HCT116 (cell line): ENCODE data around the gene MSI2. TPM values are rescaled to one million over a fixed set of nuclear protein-coding genes. Genes with fewer than 3 reads are reported as not detected.

ENCODE experiments used
- ATAC-seq: fragments of 200-7000 bp; cut with Tn5 transposase; 2 replicates; pipeline ENCODE4 v1.9.1; 2020; ENCODE audit warnings: mild to moderate bottlenecking, moderate library complexity
- BruUV-seq: library from RNA; stranded (reverse); fragments of 400-500 nt; replicated peaks from 2 replicates; lab custom pipeline; 2021; lab: Mats Ljungman, UMichigan
- CTCF ChIA-PET: fragments of 300-600 bp; sonication (Branson Sonifier 250); formaldehyde crosslinking; loops from one replicate; lab custom pipeline; 2021; ENCODE audit warnings: antibody characterized with exemption; lab: Charles Lee
- POLR2A ChIA-PET: fragments of 300-600, 350-600 bp; sonication (Branson Sonifier 250); formaldehyde crosslinking; loops from one replicate; lab custom pipeline; 2021; ENCODE audit warnings: antibody characterized with exemption; lab: Charles Lee
- RAD21 ChIA-PET, 2 experiments: fragments of 300-600 bp; sonication (Branson Sonifier 250); formaldehyde crosslinking; loops; one replicate each; lab custom pipeline; 2023; ENCODE audit warnings: low total read pairs in 2 of 2; ENCODE audit not compliant: uncharacterized antibody in 2 of 2, unreplicated experiment in 2 of 2, low non-redundant PET in 1 of 2; lab: Charles Lee
- DNase-seq: peaks from one replicate; pipeline ENCODE4 v3.0.0-alpha.2; 2010; ENCODE audit warnings: low read depth, low spot score
- H2AFZ ChIP-seq: fragments of 200-600 bp; shearing (Covaris generic), sonication (generic); 2 replicates; pipeline ENCODE4 v1.6.1; 2017; ENCODE audit warnings: low read depth, mixed run types, mixed read lengths, antibody characterized with exemption, low read length; ENCODE audit not compliant: poor library complexity, severe bottlenecking
- H3K27ac ChIP-seq: 2 replicates; pipeline ENCODE4 v1.5.1; 2012; ENCODE audit warnings: low read depth, low read length
- H3K27me3 ChIP-seq: fragments of 200-600 bp; sonication (generic); 2 replicates; pipeline ENCODE4 v1.6.1; 2016; ENCODE audit warnings: mixed run types, low read length, mixed read lengths; ENCODE audit not compliant: insufficient read depth
- H3K36me3 ChIP-seq, 2 experiments: fragments of 200-500 bp in 1 of 2; fragments of 200-600 bp in 1 of 2; sonication (Bioruptor generic) in 1 of 2; sonication (generic) in 1 of 2; 2 replicates each; pipeline versions ENCODE4 v1.5.1 to v1.6.1; 2014 to 2016; ENCODE audit warnings: low read length in 2 of 2, inconsistent platforms in 1 of 2, mixed read lengths in 1 of 2, mixed run types in 1 of 2; ENCODE audit not compliant: insufficient read depth in 2 of 2, control insufficient read depth in 1 of 2
- H3K4me1 ChIP-seq, 2 experiments: fragments of 200-600 bp in 1 of 2; sonication (generic) in 1 of 2; 2 replicates each; pipeline versions ENCODE4 v1.5.1 to v1.6.1; 2012 to 2017; ENCODE audit warnings: low read length in 2 of 2, inconsistent platforms in 1 of 2, mild to moderate bottlenecking in 1 of 2, mixed read lengths in 1 of 2, mixed run types in 1 of 2, moderate library complexity in 1 of 2; ENCODE audit not compliant: insufficient read depth in 2 of 2, control insufficient read depth in 1 of 2
- H3K4me2 ChIP-seq: fragments of 200-600 bp; sonication (generic); 2 replicates; pipeline ENCODE4 v1.6.1; 2017; ENCODE audit warnings: mixed run types, low read length, mixed read lengths
- H3K4me3 ChIP-seq, 2 experiments: fragments of 200-600 bp in 1 of 2; sonication (generic) in 1 of 2; replicated peaks in 1 of 2; 2 replicates each; pipeline ENCODE4 v1.5.1; 2011 to 2016; ENCODE audit warnings: low read length in 2 of 2, control low read depth in 1 of 2, low read depth in 1 of 2, mild to moderate bottlenecking in 1 of 2, mixed read lengths in 1 of 2, mixed run types in 1 of 2
- H3K79me2 ChIP-seq: fragments of 200-600 bp; sonication (generic); 2 replicates; pipeline ENCODE4 v1.6.1; 2017; ENCODE audit warnings: mild to moderate bottlenecking, mixed run types, low read length, moderate library complexity, mixed read lengths; ENCODE audit not compliant: insufficient read depth
- H3K9ac ChIP-seq: fragments of 200-600 bp; sonication (generic); 2 replicates; pipeline ENCODE4 v1.6.1; 2016; ENCODE audit warnings: low read length, mixed read lengths
- H3K9me2 ChIP-seq: fragments of 200-600 bp; sonication (generic), shearing (Covaris generic); 2 replicates; pipeline ENCODE4 v1.6.1; 2017; ENCODE audit warnings: mixed run types, mild to moderate bottlenecking, moderate library complexity; ENCODE audit not compliant: insufficient read depth
- H3K9me3 ChIP-seq, 2 experiments: fragments of 200-500 bp in 1 of 2; fragments of 200-600 bp in 1 of 2; sonication (Bioruptor generic) in 1 of 2; sonication (generic) in 1 of 2; 2 replicates each; pipeline ENCODE4 v1.6.1; 2014 to 2017; ENCODE audit warnings: low read length in 2 of 2, mixed read lengths in 2 of 2, inconsistent platforms in 1 of 2, low read depth in 1 of 2, mild to moderate bottlenecking in 1 of 2, mixed run types in 1 of 2, moderate library complexity in 1 of 2; ENCODE audit not compliant: control insufficient read depth in 1 of 2, insufficient read depth in 1 of 2
- H4K20me1 ChIP-seq: fragments of 200-600 bp; sonication (generic), shearing (Covaris generic); 2 replicates; pipeline ENCODE4 v1.6.1; 2017; ENCODE audit warnings: mixed run types, mild to moderate bottlenecking, moderate library complexity; ENCODE audit not compliant: insufficient read depth
- ATF3 ChIP-seq: IDR thresholded peaks from 2 replicates; pipeline ENCODE4 v1.6.1; 2012
- CTCF ChIP-seq, 3 experiments: fragments of 200-600 bp in 1 of 3; sonication (generic) in 1 of 3; IDR thresholded peaks in 2 of 3; conservative IDR thresholded peaks in 1 of 3; 2 replicates each; pipeline ENCODE4 v1.5.1; 2012 to 2017; ENCODE audit warnings: low read depth in 2 of 3, low read length in 2 of 3, antibody characterized with exemption in 1 of 3, borderline replicate concordance in 1 of 3, control low read depth in 1 of 3, mild to moderate bottlenecking in 1 of 3, mixed read lengths in 1 of 3, mixed run types in 1 of 3, moderate library complexity in 1 of 3; ENCODE audit not compliant: insufficient read depth in 1 of 3
- ELF1 ChIP-seq: IDR thresholded peaks from 2 replicates; pipeline ENCODE4 v1.6.1; 2012; ENCODE audit warnings: low read depth, borderline replicate concordance
- MAX ChIP-seq: IDR thresholded peaks from 2 replicates; pipeline ENCODE4 v1.6.1; 2012
- POLR2A ChIP-seq: IDR thresholded peaks from 2 replicates; pipeline ENCODE4 v1.7.0; 2011; ENCODE audit warnings: borderline replicate concordance; ENCODE audit not compliant: insufficient read depth, insufficient read length; ENCODE audit errors: extremely low read depth
- POLR2AphosphoS5 ChIP-seq: IDR thresholded peaks from 2 replicates; pipeline ENCODE4 v1.6.1; 2011; ENCODE audit warnings: mild to moderate bottlenecking, low read depth, low read length, moderate library complexity
- SRF ChIP-seq: IDR thresholded peaks from 2 replicates; pipeline ENCODE4 v1.6.1; 2012; ENCODE audit warnings: low read depth
- intact Hi-C: fragments of 100-400 bp; cut with micrococcal nuclease; formaldehyde crosslinking; loops from 2 replicates; pipeline ENCODE4 v1.10.0; 2022
- total RNA-seq: library from RNA; stranded (reverse); gene quantifications from one replicate; pipeline ENCODE4 v1.2.1, GENCODE V29; 2021; ENCODE audit not compliant: unreplicated experiment

Gene MSI2
- total RNA-seq, 1 experiment from 2014 or later: 137 TPM

- no peak for DNase-seq
- ChIA-PET CTCF (no interaction called here), RAD21 (no interaction called here), POLR2A (no interaction called here)
- Histone ChIP-seq H3K4me3 (no peak overlapping the region), H3K9me2 (no peaks in the 10 kb centered on the region), H3K27me3 (no peaks in the 10 kb centered on the region), H3K36me3 (peaks cover 8 to 13% of the 10 kb centered on the region in 2 experiments; a peak in 2 of 4 replicates), H3K27ac (no peak overlapping the region), H3K4me1 (peaks cover 0 to under 1% of the 10 kb centered on the region in 2 experiments; a peak in 1 of 4 replicates), H4K20me1 (no peaks in the 10 kb centered on the region), H3K4me2 (no peak overlapping the region), H3K9me3 (no peaks in the 10 kb centered on the region), H3K9ac (no peak overlapping the region), H2AFZ (no peak overlapping the region), H3K79me2 (peaks cover 6% of the 10 kb centered on the region; the same call in 1 of the 2 replicates)
- TF ChIP-seq MAX: no peak
- intact Hi-C loops: no loop called here
- no TSS peak for BruUV-seq
- ATAC-seq: no peak
Observed at GRCh38 chr17:57350266-57350665, 93.9 kb downstream of the MSI2 start.

- intact Hi-C loops: no loop called here
- H3K36me3 ChIP-seq: peaks cover 6 to 7% of the 10 kb centered on the region in 2 experiments; a peak in 2 of 4 replicates
- ChIA-PET RAD21 (no interaction called here), CTCF (no interaction called here), POLR2A (no interaction called here)
- no peak overlapping the region for H3K4me3 ChIP-seq
- no peak for DNase-seq
- peaks cover 6 to 11% of the 10 kb centered on the region in 2 experiments for H3K4me1 ChIP-seq
- H3K27ac ChIP-seq: no peak overlapping the region
- no peak; the same call in 1 of the 2 replicates for ATAC-seq
- H3K4me2 ChIP-seq: no peak overlapping the region
- BruUV-seq: no TSS peak
- TF ChIP-seq CTCF (IDR thresholded peaks at IDR 0.05 in 2 of 3, conservative IDR thresholded peaks at IDR 0.05 in 1 of 3; ENCODE audit: borderline replicate concordance in 1 of 3, insufficient read depth in 1 of 3, low read depth in 2 of 3, low read length in 2 of 3) (no peak), ELF1 (no peak), SRF (no peak), POLR2A (no peak), ATF3 (no peak), POLR2AphosphoS5 (no peak)
- no peaks in the 10 kb centered on the region for H3K9me3 ChIP-seq
- peaks cover 7% of the 10 kb centered on the region; the same call in 1 of the 2 replicates for H3K79me2 ChIP-seq
- H2AFZ ChIP-seq: no peak overlapping the region
- H4K20me1 ChIP-seq: no peaks in the 10 kb centered on the region
- no peaks in the 10 kb centered on the region for H3K27me3 ChIP-seq
- no peak overlapping the region for H3K9ac ChIP-seq
- no peaks in the 10 kb centered on the region for H3K9me2 ChIP-seq
Observed at GRCh38 chr17:57352665-57353175, 96.4 kb downstream of the MSI2 start.
